RKO (cell line): ENCODE results near the gene NEK9.
A peak's percentile ranks its signal among the peaks of the same experiment; 100 is the strongest.
"Not testable (repeated sequence)": the region's sequence is repeated elsewhere in the genome, so short reads cannot be mapped to it uniquely, and the experiment has no call there.

ENCODE experiments used
- DNase-seq: peaks from one replicate; pipeline ENCODE4 v3.0.0-alpha.2; 2016; ENCODE audit warnings: low spot score

The NEK9 gene

GRCh38 chr14:75126679-75127473 lies at the start of gene NEK9:
TSS of gene NEK9 (minus strand) at chr14:75127048. CDS start at chr14:75126921, 127 bp downstream.
- peak; percentile 91 for DNase-seq

- peak; percentile 87 for DNase-seq
Observed at GRCh38 chr14:75176142-75176820, 49.4 kb upstream of the NEK9 start, which contains the start of gene TMED10. TSS of gene TMED10 (minus strand) at chr14:75176612. CDS start at chr14:75176579, 33 bp downstream.

- DNase-seq = no peak
Observed at GRCh38 chr14:75175677-75176141, 48.9 kb upstream of the NEK9 start.

DNA sequence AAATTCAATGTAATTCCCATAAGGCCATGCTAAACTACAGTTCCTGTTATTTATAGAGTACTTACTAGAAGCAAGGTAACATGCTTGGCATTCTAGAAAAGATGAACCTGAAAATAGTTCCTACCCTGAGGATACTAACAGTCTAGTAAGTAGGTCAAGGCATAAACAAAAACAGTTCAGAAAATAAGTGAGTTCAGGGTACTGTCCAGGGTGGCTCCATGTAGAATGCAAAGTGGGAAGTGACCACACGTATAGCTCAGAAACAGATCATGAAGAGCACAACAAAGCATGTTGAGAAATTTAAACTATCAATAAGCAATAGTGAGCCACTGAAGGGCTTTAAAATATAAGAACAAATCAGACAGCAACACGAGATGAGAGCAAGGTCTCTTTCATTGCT lies 47.2 kb upstream of the NEK9 start:
- DNase-seq = no peak

DNA sequence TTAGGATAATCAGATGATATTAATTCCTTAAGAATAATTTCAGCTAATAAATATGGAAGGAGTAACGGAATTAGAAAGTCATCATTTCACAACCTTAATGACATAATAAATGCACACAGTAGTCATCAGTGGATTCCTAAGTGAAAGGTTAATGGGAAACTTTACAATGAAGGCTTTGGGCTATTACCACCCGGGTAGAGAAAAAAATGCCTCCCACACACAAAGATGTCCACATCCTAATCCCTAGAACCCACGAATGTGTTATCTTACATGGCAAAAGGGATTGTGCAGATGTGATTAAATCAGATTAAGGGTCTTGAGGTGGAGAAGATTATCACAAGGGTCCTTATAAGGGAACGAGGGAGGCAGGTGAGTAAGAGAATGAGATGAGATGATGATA lies 43.9 kb upstream of the NEK9 start:
- DNase-seq = no peak

DNA sequence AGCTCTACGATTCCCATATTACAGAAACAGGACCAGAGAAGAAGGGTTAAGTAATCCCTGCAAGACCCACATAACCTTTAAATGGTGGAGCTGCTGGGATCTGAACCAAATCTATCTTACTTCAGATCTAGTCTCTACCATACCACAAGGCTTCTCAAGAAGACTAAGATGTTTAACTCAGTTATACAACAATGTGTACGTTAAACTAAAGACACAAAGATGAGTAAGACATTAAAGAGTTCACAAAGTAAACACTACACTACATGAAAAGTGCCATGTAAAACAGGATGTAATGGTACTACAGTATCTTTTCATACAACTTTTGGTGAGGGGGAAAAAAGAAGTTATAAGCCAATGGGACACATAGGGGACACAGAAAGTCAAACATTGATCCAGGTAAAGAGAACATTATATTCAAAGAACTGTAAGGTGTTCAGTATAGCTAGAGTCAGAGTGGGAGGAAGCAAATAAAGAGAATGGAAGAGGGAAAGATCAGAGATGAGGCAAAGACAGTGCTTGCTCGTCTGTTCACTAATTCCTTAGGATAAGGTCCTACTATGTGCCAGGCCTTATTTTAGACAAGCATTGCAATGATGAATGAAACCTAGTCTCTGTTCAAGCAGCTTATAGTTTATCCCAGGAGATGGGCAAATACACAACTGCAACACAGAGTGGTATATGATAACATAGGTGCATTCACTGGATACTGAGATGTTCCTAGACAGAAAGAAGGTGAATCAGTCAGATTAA lies 41.9 kb upstream of the NEK9 start:
- no peak for DNase-seq

DNA sequence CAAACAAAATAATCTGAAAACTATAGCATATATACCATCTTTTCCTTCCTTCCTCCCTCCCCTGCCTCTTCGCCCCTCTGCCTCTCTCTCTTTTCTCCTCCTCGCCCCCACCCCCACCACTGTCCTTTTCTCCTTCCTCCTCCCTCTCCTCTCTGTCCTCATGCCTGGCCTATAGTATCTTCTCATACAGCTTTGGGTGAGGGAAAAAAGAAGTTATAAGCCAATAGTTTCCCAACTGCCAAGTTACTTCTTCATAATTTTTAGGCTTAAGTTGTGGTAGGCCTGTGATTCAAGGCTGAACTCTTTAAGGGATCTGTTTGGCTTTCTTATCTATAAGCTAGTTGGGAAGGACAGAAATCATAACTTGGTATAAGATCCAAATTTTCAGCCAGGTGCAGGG lies 40.5 kb upstream of the NEK9 start:
- no peak for DNase-seq

- no peak for DNase-seq
Observed at GRCh38 chr14:75165586-75166391, 38.9 kb upstream of the NEK9 start.

DNA sequence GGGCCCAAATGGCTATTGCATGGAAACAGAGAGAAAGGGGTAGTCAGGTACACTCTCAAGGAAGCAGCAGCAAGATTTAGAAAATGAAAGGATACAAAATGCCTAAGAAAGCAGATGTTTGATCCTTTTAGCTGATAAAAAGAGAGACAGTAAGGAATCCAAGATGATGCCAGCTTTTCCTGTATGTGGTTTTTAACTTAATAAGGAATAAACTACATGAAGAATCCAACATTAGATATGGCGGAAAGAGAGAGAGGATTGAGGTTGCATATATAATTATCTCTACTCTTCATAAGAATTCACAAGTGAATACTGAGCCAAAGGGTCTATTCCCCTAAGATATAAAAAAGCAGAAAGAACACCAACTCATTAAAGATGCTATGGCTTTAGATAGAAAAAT lies 38.0 kb upstream of the NEK9 start:
- DNase-seq = no peak

DNA sequence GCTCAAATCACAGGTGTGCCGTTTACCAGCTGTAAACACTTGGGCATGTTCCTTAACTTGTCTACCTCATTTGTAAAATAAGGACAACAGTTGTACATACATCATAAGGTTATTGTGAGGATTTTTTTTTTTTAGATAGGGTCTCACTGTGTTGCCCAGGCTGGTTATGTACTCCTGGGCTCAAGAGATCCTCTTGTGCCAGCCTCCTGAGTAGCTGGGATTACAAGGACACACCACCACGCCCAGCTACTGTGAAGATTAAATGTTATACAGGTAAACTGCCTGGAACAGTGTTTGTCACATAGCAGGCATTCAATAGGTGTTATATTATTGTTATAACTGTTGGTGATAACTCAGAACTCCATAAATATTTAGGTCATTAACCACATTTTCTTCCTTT lies 36.8 kb upstream of the NEK9 start:
- DNase-seq = no peak

GRCh38 chr14:75162631-75163030 lies 35.8 kb upstream of the NEK9 start:
- no peak for DNase-seq

DNA sequence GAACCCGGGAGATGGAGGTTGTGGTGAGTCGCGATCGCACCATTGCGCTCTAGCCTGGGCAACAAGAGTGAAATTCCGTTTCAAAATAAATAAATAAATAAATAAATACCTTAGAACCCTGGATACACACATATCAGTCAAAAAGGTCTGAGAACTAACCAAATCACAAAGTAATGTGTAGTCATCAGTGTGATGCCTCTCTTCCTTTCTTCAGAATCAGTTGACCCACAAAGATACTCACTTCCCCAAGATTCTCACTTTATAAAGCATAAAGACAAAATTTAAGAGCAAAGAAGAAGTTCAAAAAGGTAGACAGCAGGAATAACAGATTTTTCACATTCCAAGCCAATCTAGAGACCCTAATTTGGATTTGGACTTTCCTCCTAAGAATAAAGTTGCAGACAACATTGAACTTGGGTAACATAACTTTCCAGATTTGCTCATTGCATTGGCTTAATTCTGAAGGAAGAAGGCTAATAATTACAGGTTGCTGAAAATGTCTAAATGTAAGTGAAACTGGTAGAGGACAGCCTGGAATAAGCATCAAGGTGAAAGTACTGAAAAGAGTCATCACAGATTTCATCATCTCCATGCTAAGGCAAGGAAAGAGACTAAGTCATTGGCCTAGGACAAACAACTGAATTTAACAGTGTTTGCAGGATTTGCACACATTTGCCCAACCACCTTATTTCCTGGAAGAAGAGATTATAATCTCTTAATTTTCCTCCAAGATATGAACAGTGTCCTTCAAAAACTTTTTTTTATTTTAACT lies 32.2 kb upstream of the NEK9 start:
- DNase-seq = no peak

- DNase-seq = no peak
Observed at GRCh38 chr14:75156901-75157300, 30.1 kb upstream of the NEK9 start.

- no peak for DNase-seq
Observed at GRCh38 chr14:75156111-75156510, 29.3 kb upstream of the NEK9 start.

GRCh38 chr14:75155169-75155568 lies 28.3 kb upstream of the NEK9 start:
- no peak for DNase-seq

DNA sequence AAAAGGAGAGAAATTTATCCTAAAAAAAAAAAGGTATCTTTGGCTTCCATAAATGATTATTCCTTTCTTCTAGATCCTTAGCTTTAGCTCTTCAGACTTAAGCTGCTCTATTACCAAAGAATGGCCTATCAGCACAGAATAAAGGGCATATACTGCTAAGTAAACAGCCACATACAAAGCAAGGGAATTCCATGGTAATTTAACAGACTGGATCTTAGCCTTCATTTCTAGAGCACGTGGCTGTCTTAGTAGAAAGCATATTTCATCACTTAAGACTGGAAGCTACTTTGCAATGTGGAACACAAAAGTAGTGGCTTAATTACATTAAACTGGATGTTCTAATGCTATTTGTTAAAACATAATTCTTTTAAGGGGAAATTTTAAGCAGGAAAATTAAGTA lies 26.4 kb upstream of the NEK9 start:
- DNase-seq = no peak

DNA sequence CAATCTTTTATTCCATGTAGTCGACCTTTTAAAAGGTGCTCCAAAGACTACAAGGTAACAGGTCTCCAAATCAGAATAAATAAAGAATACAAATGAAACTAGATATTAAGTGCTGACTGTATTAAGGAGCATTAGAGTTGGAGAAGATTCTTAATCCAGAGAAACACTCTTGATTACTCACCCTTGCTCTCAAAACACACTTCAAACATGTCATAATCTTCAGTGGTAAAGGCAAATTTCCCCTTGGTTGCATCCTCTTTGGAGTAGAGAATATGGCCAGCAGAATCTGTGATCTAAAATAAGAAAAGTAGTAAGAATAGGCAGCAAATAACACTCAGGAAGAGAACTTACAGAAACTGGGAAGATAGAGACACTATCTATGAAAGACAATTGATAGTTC lies 25.0 kb upstream of the NEK9 start:
- DNase-seq = no peak

DNA sequence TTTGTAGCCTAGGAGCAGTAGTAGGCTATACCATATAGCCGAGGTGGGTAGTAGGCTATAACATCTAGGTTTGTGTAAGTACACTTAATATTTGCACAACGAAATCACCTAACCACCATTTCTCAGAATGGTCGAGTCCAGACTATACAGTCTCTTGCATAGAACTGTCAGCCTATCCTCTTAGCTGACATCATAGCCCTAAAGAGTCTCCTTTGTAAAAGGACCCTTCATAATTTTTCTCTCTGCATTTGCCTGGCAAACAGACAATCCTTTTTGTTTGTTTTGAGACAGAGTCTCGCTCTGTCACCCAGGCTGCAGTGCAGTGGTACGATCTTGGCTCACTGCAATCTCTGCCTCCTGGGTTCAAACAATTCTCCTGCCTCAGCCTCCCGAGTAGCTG lies 23.8 kb upstream of the NEK9 start:
- DNase-seq = not testable (repeated sequence)

DNA sequence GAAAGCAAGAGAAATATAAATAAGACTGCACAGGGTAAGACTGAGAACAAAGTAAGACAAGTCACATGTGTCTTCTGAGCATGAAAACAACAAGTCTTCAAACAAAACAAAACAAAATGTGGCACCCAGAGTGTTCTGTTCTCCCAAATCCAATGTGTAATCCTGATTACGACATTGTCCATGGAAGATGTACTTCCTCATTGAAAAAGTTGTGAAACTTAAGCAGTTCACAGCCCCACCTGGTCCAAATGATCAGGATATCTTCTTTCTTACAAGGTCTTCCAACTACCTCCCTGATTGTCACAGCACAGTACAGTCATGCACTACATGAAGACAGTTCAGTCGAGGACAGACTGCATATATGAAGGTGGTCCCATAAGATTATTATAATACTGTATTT lies 23.3 kb upstream of the NEK9 start:
- DNase-seq = no peak

GRCh38 chr14:75147423-75148071 lies 20.7 kb upstream of the NEK9 start:
- DNase-seq = no peak

- no peak for DNase-seq
Observed at GRCh38 chr14:75144944-75145343, 18.1 kb upstream of the NEK9 start.
